ENCODE data around the gene LRCH1.

Gene LRCH1

DNA sequence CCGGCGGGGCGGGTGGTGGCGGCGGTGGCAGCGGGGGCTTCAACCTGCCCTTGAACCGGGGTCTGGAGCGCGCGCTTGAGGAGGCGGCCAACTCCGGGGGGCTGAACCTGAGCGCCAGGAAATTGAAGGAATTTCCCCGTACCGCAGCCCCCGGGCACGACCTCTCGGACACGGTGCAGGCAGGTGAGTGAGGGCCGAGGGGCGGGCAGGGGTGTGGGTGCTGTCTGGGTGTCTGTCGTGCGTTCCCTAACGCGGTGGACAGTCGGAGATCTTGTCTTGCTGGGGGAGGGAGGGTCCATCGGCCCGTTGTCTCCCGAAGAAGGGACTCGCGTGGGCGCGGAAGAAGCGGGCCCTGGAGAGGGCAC lies 533 bp downstream of the LRCH1 start:
- DNase-seq (ENCODE audit: low read depth) = peak; percentile 35
- H3K4me3 ChIP-seq (ENCODE audit: low read depth, low read length) = peak overlapping the region; percentile 98
- TF ChIP-seq CTCF (IDR thresholded peaks at IDR 0.05; ENCODE audit: insufficient read depth, low read depth, low read length, missing control alignments) = no peak

GRCh38 chr13:46553886-46554858 lies 1.2 kb downstream of the LRCH1 start:
- peak; percentile 87 for DNase-seq (ENCODE audit: low read depth)
- TF ChIP-seq CTCF (IDR thresholded peaks at IDR 0.05; ENCODE audit: insufficient read depth, low read depth, low read length, missing control alignments) = peak; percentile 23
- H3K4me3 ChIP-seq (ENCODE audit: low read depth, low read length) = peak overlapping the region; percentile 98

GRCh38 chr13:46554951-46555350 lies 2.0 kb downstream of the LRCH1 start:
- TF ChIP-seq CTCF (IDR thresholded peaks at IDR 0.05; ENCODE audit: insufficient read depth, low read depth, low read length, missing control alignments) = no peak
- DNase-seq (ENCODE audit: low read depth) = no peak
- H3K4me3 ChIP-seq (ENCODE audit: low read depth, low read length) = peak overlapping the region; percentile 98

- peak; percentile 20 for DNase-seq (ENCODE audit: low read depth)
- no peak for TF ChIP-seq CTCF (IDR thresholded peaks at IDR 0.05; ENCODE audit: insufficient read depth, low read depth, low read length, missing control alignments)
- H3K4me3 ChIP-seq (ENCODE audit: low read depth, low read length) = peak overlapping the region; percentile 98
These were observed 2.9 kb downstream of the LRCH1 start for GRCh38 chr13:46555722-46556417.

- no peak for DNase-seq (ENCODE audit: low read depth)
- no peak for TF ChIP-seq CTCF (IDR thresholded peaks at IDR 0.05; ENCODE audit: insufficient read depth, low read depth, low read length, missing control alignments)
- no peak overlapping the region; the same call in 1 of the 2 replicates for H3K4me3 ChIP-seq (ENCODE audit: low read depth, low read length)
These were observed 3.4 kb downstream of the LRCH1 start for GRCh38 chr13:46556418-46556779.

- H3K4me3 ChIP-seq (ENCODE audit: low read depth, low read length) = no peak overlapping the region
- no peak for TF ChIP-seq CTCF (IDR thresholded peaks at IDR 0.05; ENCODE audit: insufficient read depth, low read depth, low read length, missing control alignments)
- no peak for DNase-seq (ENCODE audit: low read depth)
These were observed 6.4 kb downstream of the LRCH1 start for GRCh38 chr13:46559272-46559805.
